ENCODE results near the gene ANKLE1. TPM values are rescaled to one million over a fixed set of nuclear protein-coding genes. Genes with fewer than 3 reads are reported as not detected.

Gene ANKLE1
- total and polyA plus RNA-seq, 10 donors: 1.9 to 5.0 (median 2.9) TPM

DNA sequence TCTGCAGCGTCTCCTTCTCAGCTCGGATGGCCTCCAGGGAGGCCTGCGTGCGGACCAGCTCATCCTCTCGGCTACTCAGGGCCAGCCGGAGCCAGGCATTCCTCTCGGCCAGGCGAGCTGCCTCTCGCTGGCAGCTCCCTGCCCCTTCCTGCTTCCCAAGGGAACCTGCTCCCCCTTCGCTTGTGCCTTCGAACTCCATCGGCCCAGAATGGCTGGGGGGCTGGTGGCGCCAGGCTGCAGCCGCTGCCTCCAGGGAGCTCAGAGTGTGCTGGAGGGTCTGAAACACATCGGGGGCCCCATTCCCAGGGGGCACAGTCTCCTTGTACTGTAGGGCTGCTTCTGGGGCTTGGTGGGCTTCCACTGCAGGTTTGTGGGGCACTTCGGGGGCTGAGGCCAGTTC lies 19.1 kb upstream of the ANKLE1 start:
- DNase-seq: no peak
- intact Hi-C loops (cut with DNase I; ENCODE audit: low total_unique reads): no loop called here
- TF ChIP-seq POLR2AphosphoS5 (IDR thresholded peaks at IDR 0.05) (peak in 1 of 3 donors; percentile 16), POLR2A (IDR thresholded peaks at IDR 0.05) (no peak)
- peaks cover 0 to 10% (median 0%) of the 10 kb centered on the region in 6 donors for H3K36me3 ChIP-seq
- 66 to 76% (median 74%) methylated on average over 11 to 16 of the region's 16 CpGs for WGBS, 5 donors
- H3K4me3 ChIP-seq: peak overlapping the region in 2 of 8 donors; percentile 6 to 58
- H3K27me3 ChIP-seq (replicated peaks in 1 of 7): no peaks in the 10 kb centered on the region
- H3K27ac ChIP-seq: peak overlapping the region in 1 of 8 donors; percentile 73
- H3K9me3 ChIP-seq: peaks cover 0 to 13% (median 4%) of the 10 kb centered on the region in 8 donors
- peaks cover 5 to 45% (median 28%) of the 10 kb centered on the region in 6 donors for H3K4me1 ChIP-seq

DNA sequence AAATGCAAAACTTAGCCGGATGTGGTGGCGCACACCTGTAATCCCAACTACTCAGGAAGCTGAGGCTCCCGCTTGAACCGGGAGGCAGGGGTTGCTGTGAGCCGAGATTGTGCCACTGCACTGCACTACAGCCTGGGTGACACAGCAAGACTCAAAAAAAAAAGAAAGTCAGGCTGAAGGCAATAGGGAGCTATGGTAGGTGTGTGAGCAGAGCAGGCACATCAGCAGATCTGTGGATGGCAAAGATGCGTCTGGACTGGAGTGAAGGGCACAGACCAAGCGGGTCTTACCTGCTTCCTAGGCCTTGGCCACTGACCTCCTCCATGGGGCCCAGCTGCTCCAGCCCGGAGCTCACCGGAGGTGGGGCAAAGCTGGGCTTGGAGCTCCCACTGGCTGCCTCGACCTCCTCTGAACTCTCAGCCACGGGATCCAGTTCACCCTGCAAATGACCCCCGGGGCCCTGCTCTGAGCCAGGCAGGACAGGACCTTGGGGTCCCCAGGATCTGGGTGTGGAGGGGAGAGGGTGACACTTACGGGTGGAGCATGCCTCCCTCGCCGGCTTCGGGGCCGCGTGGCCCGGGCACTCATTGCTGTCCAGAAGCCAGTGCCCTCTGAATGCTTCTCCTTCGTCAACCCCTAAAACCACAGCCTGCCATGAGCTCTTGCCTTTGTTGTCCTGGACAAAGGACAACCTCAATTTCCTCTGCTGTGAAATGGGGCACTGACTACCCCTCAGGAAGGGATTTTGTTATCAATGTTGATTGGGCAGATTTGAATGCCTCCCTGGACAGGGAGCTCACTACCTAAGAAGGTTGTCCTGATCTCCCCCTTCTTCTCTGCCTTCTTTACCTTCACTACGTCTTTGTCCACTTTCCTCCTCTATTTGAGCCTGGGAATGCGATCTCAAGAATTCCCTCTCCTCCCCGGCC lies 17.7 kb upstream of the ANKLE1 start:
- WGBS, 5 donors: 75 to 82% (median 79%) methylated on average over 20 to 23 of the region's 23 CpGs
- peak overlapping the region; percentile 0 to 77 (median 64) for H3K27ac ChIP-seq
- no peak for DNase-seq
- H3K4me1 ChIP-seq: peaks cover 13 to 59% (median 41%) of the 10 kb centered on the region in 6 donors
- H3K36me3 ChIP-seq: peaks cover 0 to 14% (median 2%) of the 10 kb centered on the region in 6 donors
- H3K27me3 ChIP-seq (replicated peaks in 1 of 7): no peaks in the 10 kb centered on the region
- intact Hi-C loops (cut with DNase I; ENCODE audit: low total_unique reads): no loop called here
- peak overlapping the region in 5 of 8 donors; percentile 14 to 58 (median 16) for H3K4me3 ChIP-seq
- TF ChIP-seq, protein P1, sequence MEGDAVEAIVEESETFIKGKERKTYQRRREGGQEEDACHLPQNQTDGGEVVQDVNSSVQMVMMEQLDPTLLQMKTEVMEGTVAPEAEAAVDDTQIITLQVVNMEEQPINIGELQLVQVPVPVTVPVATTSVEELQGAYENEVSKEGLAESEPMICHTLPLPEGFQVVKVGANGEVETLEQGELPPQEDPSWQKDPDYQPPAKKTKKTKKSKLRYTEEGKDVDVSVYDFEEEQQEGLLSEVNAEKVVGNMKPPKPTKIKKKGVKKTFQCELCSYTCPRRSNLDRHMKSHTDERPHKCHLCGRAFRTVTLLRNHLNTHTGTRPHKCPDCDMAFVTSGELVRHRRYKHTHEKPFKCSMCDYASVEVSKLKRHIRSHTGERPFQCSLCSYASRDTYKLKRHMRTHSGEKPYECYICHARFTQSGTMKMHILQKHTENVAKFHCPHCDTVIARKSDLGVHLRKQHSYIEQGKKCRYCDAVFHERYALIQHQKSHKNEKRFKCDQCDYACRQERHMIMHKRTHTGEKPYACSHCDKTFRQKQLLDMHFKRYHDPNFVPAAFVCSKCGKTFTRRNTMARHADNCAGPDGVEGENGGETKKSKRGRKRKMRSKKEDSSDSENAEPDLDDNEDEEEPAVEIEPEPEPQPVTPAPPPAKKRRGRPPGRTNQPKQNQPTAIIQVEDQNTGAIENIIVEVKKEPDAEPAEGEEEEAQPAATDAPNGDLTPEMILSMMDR (IDR thresholded peaks at IDR 0.05 in 8 of 11, conservative IDR thresholded peaks at IDR 0.05 in 3 of 11): no peak
- TF ChIP-seq POLR2A (IDR thresholded peaks at IDR 0.05) (no peak), POLR2AphosphoS5 (IDR thresholded peaks at IDR 0.05) (no peak)
- H3K9me3 ChIP-seq: peaks cover 0 to 12% (median 4%) of the 10 kb centered on the region in 8 donors

DNA sequence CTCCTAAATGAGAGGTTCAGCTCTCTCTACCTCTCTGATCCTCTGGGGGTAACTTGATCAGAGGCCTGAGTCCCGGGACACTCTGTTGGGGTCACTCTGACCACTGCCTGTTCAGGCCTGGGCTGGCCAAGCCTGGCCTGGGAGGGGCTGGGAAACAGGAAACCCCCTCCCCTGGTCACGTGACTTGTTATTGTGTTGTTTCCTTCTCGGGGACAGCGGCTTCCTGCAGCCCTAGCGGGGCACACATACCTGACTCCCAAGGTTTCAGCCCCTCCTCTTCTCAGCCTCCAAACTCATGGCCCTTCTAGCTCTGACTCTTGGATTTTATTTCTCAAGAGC lies 17.1 kb upstream of the ANKLE1 start, which contains the start of gene USHBP1:
Gene USHBP1, minus strand, starts transcription at position 105 of the 339 bp plus-strand sequence. CDS start 446 bp downstream, outside the sequence.
- Histone ChIP-seq H3K27me3 (replicated peaks in 1 of 7) (no peaks in the 10 kb centered on the region), H3K4me3 (peak within 1 kb of the TSS in 5 of 8 donors; percentile 14 to 58 (median 16)), H3K27ac (peak within 1 kb of the TSS; percentile 0 to 77 (median 64)), H3K4me1 (peaks cover 13 to 59% (median 42%) of the 10 kb centered on the region in 6 donors), H3K9me3 (peaks cover 0 to 5% (median 1%) of the 10 kb centered on the region in 8 donors), H3K36me3 (peaks cover 0 to 14% (median 7%) of the 10 kb centered on the region in 6 donors)
- intact Hi-C loops (cut with DNase I; ENCODE audit: low total_unique reads): no loop called here
- DNase-seq: no peak
- 21 to 35% (median 25%) methylated on average over 5 of the region's 5 CpGs for WGBS, 5 donors
- TF ChIP-seq POLR2A (IDR thresholded peaks at IDR 0.05) (no peak), POLR2AphosphoS5 (IDR thresholded peaks at IDR 0.05) (peak in 2 of 3 donors; percentile 68 to 84)

DNA sequence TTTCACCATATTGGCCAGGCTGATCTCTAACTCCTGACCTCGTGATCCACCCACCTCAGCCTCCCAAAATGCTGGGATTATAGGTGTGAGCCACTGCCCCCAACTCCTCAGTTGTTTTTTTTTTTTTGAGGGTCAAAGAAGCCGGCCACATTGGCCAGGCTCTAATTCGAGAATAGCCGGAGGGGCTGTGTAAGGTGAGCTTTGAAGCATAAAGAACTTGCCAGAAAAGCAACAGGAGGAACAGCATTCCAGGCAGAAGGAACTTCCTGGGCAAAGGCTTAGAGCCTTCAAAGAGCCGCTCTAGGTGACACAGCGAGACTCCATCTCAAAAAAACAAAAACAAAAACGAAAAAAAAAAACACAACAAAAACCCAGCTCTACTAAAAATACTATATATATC lies 15.7 kb upstream of the ANKLE1 start:
- no peaks in the 10 kb centered on the region for H3K9me3 ChIP-seq
- TF ChIP-seq, protein P1 (IDR thresholded peaks at IDR 0.05 in 8 of 11, conservative IDR thresholded peaks at IDR 0.05 in 3 of 11): no peak
- no peak for TF ChIP-seq POLR2AphosphoS5 (IDR thresholded peaks at IDR 0.05)
- no peak for TF ChIP-seq POLR2A (IDR thresholded peaks at IDR 0.05)
- peak overlapping the region in 7 of 8 donors; percentile 61 to 88 (median 83) for H3K27ac ChIP-seq
- WGBS, 5 donors: 80 to 96% (median 91%) methylated on average over 7 of the region's 7 CpGs
- intact Hi-C loops (cut with DNase I; ENCODE audit: low total_unique reads): no loop called here
- no peak for DNase-seq
- no peak overlapping the region for H3K4me3 ChIP-seq
- H3K36me3 ChIP-seq: peaks cover 0 to 25% (median 20%) of the 10 kb centered on the region in 6 donors
- H3K27me3 ChIP-seq (replicated peaks in 1 of 7): no peaks in the 10 kb centered on the region
- H3K4me1 ChIP-seq: peaks cover 13 to 54% (median 37%) of the 10 kb centered on the region in 6 donors

Measured in spleen (tissue), 11 donors.